HFF-Myc (cell line): Measurements from ENCODE around the gene ARPP19.

Source experiments
- DNase-seq: peaks from one replicate; pipeline ENCODE4 v3.0.0-alpha.2; 2011; ENCODE audit warnings: low read depth; ENCODE audit errors: extremely low read depth
- H3K4me3 ChIP-seq: replicated peaks from 2 replicates; pipeline ENCODE4 v1.5.1; 2011; ENCODE audit warnings: low read depth, mild to moderate bottlenecking, control low read depth, low read length
- CTCF ChIP-seq: IDR thresholded peaks from 2 replicates; pipeline ENCODE4 v1.5.1; 2012; ENCODE audit warnings: mild to moderate bottlenecking, low read depth, low read length, control low read depth; ENCODE audit errors: missing control alignments

Gene ARPP19

GRCh38 chr15:52546031-52546751, 22.6 kb downstream of the ARPP19 start:
- TF ChIP-seq CTCF, result no peak
- DNase-seq, result no peak

GRCh38 chr15:52540374-52541012, 28.3 kb downstream of the ARPP19 start:
- no peak for DNase-seq
- H3K4me3 ChIP-seq, result no peak overlapping the region
- TF ChIP-seq CTCF, result no peak

More at GRCh38 chr15:52546031-52546751, 22.6 kb downstream of the ARPP19 start:
- H3K4me3 ChIP-seq, result no peak overlapping the region

GRCh38 chr15:52537459-52537858, 31.4 kb downstream of the ARPP19 start:
- TF ChIP-seq CTCF, result no peak
- H3K4me3 ChIP-seq, result no peak overlapping the region
- no peak for DNase-seq

GRCh38 chr15:52532427-52532826, 36.4 kb downstream of the ARPP19 start:
- no peak for TF ChIP-seq CTCF
- no peak for DNase-seq
- H3K4me3 ChIP-seq, result no peak overlapping the region

- DNase-seq, result no peak
- no peak overlapping the region for H3K4me3 ChIP-seq
- TF ChIP-seq CTCF, result no peak
Observed at GRCh38 chr15:52529940-52530339, 38.9 kb downstream of the ARPP19 start.

- DNase-seq, result no peak
- TF ChIP-seq CTCF, result no peak
- H3K4me3 ChIP-seq, result peak overlapping the region; percentile 68
Observed at GRCh38 chr15:52529341-52529924, 39.4 kb downstream of the ARPP19 start.
